COLO668 (cell line): ENCODE data around the gene TBC1D2B.
A peak's percentile ranks its signal among the peaks of the same experiment; 100 is the strongest.

ENCODE experiments used
- DNase-seq: peaks from one replicate; lab custom pipeline; 2025; ENCODE audit not compliant: unreplicated experiment; lab: John Stamatoyannopoulos, UW

TBC1D2B gene

DNA sequence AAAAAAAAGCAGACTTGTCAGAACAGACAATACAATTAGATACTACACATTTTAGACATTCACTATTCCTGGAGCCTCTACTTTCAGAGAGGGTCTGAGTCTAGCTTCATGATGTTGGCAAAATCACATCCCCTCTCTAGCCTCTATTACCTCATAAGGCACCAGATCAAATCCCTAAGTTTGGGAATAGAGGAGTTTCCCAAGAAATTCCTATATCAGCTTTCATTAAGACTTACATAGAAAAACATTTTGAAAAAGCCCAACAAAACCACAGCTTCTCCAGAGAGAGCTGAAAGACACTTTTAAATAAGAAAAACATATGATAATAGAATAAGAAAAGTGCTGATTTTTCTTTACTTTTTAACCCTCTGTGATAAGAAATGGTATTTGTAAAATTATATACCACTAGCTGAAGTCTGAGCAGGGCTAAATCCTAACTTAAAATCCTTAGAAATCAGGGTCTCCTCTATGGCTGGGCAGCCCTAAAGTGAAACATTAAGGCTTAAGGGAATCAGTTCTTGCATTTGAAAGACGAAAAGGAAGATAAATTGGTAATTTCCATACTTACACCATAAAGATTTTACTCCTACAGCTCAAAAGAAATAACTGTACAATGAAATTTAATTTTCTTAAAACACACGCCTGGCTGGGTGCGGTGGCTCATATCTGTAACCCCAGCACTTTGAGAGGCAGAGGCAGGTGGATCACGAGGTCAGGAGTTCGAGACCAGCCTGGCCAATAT, 4.3 kb downstream of the TBC1D2B start:
- no peak for DNase-seq

DNA sequence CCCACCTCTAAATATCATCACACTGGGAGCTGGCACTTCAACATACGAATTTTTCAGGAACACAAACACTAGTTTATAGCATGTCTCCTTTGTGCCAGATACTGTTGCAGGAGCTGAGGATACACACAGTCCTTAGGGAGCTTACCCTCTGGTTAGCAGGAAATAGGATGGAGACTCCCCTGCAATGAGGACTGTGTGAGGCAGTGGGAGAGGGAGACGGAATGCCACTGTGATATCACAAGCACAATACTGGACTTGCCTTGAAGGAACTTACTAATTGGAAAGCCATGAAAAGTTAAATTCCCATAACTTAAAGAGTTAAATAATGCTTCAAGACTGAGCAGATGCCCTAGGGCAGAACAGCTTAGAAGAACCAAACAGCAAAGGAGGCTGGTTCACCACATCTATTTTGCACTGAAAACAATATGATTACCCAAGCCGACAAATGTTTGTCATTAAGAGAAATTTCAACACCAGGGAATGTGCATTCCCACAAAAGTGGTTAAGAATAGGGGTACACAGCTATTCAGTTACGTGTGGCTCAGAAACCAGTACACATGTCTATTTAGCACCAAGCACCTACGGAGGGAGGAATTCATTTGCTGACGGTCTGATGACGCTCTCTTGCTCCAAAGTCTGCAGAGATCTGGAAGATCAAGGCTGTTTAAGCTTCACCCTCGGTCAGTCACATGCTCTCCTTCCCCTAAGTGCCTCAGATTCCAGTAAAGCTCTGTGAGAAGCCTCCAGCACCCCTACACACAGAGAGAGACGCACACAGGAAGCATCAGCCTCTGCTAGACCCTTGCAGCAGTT, 5.2 kb downstream of the TBC1D2B start:
- DNase-seq = no peak

DNA sequence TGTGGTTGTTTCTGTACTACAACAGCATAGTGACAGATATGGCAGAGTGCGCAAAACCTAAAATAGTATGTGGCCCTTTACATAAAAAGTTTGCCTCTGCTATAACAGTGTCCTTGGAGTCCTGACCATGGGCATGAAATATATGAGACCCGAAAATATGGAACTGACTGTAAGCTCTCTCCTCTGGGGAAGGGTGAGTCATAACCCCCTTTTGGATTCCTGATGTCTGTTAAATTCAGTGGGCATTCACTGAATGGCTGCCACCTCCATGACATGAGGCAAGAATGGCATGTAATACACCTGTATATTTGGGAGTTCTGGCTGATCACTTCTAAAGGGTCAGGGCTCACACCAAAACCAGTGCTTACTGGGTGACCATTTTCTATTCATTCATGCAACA, 6.1 kb downstream of the TBC1D2B start:
- DNase-seq = no peak

DNA sequence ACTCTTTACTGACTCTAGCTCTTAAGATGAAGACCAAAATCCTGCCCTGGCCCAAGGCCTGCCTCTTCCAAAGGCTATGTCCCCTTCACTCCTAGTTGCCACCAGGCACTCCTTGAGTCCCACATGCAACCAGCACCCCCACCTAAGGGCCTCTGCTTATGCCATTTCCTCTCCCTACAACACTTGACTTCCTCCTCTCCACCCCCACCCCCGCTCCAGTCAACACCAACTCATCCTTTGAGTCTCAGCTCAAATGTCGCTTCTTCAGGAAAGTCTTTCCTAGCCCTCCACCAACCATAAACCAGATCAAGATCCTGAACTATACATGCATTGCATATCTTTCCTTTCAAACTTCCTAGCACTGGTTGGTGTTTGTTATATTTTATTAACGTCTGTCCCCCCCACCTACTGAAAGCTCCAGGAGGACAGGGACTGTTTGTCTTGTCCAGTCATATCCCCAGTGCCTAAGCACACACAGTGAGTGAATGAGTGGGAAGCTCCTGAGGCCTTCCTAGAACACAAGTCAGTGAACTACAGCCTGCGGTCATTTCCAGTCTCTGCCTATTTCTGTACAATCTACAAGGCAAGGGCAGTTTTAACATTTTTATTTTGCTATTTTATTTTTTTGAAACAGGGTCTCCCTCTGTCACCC, 7.3 kb downstream of the TBC1D2B start:
- DNase-seq = peak; percentile 6

DNA sequence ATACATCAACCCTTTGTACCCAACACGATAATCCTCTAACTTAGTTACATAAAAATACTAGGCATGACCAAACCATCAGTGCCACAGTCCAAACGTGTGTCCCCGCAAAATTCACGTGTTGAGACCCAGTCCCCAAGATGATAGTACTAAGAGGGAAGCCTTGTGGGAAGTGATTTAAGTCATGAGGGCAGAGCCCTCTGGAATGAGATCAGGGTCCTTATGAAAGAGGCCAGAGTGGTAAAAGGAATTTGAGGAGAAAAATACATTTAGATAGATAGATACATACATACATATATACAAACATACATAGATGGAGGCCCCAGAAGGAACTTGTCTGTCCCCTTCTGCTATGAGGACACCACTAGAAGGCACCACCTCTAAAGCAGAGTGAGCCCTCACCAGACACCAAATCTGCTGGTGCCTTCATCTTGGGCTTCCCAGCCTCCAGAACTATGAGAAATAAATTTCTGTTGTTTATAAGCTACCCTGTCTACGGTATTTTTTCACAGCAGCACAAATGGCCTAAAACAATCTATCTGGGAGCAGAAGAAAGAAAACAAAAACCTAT, 8.0 kb downstream of the TBC1D2B start:
- DNase-seq = no peak

DNA sequence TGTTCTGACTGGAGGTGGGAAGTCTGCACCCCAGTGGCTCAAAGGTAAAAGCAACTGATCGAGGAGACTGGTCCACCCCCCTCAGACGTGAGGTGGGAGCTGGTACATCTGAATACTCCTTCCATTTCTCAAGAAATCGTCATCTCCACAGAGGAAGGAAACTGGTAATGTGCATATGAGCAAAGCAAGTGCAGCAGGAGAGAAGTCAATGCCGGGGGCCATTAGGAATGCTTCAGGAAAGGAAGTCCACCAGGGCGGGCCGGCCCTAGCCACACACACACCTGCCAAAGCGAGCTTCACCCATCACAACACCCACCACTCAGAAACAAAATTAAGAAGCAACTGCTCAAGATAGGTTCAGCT, 8.5 kb downstream of the TBC1D2B start:
- DNase-seq = no peak

DNA sequence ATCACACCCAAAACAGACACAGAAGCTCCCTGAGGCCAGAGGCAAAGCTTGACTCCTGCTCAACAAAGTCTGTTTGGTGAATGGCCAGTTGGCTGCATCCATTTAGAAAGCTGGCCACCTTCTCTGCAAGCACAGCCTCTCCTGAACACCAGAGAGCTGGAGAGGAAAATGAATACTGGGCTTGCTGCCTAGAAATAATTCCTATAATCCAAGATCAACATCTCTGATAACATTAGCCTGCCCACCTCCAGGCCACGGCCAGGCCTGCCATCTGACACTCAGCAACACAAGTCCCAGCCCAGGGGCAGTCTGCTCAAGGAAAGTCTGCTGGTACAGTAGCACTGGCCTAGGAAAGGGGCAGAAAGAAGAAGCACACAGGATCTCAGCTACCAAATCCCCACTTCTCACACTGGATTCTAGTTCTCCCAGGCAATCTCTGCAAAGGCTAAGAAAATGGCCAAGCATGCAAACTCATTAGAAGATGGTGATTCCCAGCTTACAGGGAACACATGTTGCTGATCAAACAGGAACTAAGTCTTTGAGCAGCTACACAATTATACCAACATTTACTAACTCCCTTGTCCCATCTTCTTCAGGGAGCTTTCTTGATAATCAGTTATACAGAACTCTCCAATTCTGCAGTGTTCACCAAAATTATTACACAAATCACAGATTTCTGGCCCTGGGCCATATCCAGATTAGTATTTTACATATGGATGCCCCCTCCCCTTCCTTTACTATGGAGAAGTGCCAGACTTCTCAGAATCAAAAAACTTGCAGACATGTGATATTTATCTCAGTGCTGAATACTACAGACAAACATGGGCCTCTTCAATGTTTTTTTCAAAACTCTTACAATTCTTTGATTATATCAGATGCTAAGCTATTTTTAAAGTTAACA, 9.9 kb downstream of the TBC1D2B start:
- no peak for DNase-seq

DNA sequence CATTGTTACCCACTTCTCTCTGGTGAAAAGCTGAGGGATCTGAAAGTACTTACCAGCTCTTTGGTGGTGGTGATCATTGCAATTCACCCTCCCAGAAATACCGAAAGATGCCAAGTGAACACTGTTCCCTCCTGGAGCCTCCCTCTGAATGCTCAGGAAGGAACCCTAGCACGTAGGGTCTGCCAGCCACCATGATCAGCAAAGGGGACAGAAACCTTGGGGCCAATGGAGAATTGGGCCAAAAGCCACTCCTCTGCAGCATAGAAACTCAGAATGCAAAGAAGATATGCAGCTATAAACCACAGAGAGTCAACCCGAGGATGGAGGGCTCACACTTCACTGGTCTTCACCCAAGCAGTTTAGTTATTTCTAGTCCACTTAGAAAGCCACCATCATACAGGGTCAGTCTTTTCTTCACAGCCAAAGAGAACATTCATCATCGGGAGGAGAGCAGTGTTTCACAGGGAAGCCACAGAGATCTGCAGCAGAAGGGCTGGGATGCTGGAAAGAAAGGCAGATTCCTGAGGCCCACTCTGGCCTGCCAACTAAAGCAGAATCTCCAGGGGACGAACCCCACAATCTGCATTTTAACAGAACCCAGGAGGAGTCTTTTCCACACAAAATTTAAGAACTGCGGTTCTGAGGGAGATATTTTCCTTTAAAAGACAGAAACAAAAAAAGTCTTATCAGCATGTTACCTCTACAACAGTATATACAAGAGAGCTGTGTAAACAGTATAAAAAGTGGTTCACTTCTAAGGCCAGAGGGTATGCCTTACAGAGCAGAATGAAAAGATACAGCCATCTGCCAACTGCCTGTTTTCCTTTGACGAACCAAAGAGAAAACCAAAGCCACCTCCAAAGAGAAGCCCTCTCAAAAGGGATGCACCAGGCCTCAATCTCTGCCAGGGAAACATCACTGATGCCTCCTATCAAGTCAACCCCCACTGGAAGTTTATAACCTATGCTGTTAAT, 11.3 kb downstream of the TBC1D2B start:
- no peak for DNase-seq

DNA sequence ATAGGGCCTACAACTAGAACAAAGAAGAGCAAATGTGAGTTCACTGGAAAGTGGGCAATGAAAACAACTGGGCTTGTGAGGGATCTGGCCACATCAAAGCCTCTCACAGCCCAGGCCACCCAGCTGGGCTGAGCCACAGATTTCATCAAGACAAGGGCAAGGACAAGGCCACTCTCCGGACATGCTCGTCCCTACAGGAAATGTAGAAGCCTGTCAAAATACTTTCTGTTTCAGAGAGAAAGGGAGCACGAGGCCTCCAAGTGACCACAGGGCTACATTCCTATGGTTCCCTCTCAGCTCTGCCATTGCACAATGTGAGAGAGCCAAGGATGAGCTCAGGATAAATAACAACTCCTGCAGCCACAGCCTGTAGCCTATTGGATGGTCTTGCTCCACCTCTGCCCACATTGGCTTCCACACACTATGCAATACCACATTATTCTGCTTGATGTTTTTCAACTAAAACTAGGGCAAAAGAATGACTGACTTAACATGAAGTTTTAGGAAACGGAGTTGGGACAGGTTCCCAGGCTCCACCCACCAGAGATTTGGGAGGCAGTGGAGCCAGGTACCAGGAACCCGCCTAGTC, 12.1 kb downstream of the TBC1D2B start:
- no peak for DNase-seq

DNA sequence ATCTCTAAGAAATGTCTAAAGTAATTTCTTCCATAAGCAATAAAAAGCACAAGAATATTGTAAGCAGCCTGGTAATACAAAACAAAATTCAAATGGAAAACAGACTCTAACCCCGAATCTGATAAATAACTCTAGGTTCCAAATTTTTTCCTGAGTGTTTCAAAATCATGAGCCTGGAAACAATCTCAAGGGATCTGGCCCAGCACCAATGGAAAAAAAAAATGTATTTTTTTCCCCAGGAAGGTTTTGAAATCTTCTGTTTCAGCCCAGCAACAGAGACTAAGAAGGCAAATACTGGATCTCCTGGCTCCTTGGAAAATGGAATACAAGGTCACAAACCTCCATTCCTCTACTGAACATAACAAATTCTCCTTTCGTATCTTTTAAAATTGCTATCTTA, 13.0 kb downstream of the TBC1D2B start:
- no peak for DNase-seq

DNA sequence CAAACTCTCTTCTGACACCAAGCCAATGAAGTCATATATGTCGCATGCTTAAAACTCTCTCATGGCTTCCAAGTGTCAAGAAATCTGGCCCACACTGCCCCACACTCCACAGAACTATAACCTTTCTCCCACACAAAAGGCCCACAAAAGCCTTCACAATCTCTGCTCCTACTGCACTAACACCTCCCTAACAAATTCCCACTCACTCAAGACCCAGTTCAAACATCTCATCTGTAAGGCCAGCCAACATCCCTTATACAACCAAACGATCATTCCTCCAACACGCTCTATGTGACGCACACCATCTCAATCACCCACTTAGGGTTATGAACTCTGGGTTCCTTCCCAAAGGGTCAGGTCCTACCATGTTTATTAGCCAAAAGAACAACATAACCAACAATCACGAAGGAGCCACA, 13.5 kb downstream of the TBC1D2B start:
- no peak for DNase-seq

DNA sequence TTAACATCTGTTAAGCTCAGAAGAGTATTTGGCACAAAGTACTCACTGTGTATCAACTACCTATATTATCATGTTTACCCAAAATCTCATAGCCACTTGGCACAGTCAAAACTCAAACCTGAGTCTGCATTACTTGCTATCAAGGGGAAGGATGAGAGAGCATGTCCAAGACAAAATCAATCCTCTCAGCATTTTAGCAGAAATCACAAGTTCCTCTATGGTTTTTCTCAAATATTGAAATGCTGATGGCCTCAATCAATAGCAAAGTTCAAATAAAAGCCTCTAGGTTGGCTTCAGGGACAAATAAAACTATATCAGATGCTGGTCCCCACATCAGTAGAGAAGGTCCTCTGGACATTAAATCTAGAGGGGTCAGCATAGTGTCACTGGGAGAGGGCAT, 14.3 kb downstream of the TBC1D2B start:
- DNase-seq = no peak

DNA sequence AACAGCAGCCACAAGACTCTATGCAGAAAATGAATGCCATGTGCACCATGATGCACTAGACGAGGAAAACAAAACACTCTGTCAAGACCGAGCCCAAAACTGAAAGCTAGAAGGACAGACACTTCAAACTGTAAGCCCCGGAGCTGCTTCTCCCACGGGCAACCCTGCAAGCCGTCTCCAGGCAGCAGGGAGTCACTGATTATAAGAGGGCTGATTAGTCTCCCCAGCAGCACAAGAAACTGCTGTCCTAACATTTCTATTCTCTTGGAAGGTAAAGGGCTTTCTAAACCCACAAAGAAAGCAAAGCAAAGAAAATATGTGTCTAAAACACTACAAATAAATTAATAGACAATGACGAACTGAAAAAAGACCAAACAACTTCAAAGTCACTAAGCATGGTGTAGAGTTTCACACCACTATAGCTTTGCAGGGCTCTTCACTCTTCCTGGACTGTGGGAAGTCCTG, 15.5 kb downstream of the TBC1D2B start:
- DNase-seq = peak; percentile 22

DNA sequence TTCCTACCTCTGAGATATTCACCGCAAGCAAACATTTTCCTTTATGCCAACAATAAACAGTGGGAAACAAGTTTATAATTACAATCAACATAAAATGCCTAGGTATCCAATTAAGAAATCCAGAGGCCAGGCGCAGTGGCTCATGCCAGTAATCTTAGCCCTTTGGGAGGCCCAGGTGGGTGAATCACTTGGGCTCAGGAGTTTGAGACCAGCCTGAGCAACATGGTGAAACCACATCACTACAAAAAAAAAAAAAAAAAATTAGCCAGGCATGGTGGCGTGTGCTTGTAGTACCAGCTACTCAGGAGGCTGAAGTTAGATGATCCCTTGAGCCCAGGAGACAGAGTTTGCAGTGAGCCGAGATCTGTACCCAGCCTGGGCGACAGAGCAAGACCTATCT, 17.3 kb downstream of the TBC1D2B start:
- DNase-seq = no peak

DNA sequence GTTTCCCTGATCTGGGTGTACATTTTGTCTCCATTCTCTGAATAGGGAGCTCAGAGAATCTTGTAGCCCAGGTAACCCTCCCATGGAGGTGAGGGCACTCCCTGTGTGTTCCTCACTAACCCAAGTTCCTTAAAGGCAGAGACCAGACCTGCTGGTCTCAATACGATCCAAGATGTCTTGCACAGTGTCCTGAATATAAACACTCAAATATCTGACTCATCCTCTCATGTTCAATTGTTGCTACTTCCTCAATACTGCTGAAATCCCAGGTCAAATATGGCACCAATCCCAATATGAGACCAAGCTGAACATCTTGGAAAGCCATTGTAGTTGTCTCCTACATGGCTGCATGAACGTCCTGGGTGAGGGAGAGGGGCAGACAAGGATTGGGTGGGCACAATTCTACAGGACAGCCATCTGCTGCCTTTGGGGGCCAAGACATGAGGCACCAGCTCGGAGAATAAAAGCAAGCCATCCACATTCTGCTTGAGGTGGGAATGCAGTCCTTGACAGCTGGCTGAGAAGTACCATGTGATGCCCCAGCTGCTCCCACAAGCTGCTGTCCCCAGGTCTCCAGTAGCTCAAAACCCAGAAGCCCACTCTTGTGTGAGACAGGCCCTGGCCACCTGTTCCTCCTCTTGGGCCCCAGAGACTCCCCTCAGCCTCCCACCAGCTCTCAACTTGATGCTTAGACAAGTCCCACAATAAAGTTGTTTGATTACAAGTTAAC, 18.2 kb downstream of the TBC1D2B start:
- DNase-seq = no peak

DNA sequence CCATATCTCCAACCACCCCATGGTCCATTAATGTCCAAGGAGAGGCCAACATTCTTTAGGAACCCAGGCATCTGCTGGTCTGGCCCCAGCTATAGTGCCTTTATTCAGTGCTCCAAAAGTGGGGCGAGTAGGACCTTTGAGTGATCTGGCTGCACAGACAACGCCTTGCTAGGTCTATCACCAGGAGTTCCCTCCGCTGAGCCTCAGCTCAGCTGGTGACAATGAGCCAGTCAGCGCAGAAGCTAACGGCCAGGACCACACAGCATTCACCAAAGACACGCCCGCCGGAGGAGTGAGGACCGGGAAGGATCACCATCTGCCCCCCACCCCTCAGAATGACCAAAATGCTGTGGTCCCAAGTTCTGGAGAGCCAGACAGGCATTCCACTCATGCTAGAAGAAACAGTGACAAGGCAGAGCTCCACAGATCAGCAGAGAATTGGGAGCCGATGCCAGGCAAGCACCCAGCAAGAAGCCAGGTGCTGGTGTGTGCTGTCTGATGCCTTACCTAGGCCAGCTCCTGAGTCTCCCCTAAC, 19.0 kb downstream of the TBC1D2B start:
- DNase-seq = no peak

DNA sequence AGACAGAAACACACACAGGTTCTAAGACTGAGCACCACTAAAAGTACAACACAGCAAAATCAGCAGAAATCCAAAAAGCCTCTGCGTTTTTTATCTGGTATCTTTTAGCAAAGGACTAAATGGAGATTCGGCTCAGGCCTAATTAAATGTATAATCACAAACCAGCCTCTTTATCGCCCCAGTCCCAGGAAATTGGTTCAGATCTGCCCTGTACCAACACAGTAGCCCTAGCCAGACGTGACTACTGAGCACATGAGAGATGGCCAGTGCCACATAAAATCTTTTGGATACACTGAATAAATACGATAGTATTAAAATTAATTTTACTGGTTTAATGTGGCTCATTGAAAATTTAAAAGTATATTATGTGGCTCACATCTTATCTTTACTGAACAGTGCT, 19.7 kb downstream of the TBC1D2B start:
- DNase-seq = no peak

DNA sequence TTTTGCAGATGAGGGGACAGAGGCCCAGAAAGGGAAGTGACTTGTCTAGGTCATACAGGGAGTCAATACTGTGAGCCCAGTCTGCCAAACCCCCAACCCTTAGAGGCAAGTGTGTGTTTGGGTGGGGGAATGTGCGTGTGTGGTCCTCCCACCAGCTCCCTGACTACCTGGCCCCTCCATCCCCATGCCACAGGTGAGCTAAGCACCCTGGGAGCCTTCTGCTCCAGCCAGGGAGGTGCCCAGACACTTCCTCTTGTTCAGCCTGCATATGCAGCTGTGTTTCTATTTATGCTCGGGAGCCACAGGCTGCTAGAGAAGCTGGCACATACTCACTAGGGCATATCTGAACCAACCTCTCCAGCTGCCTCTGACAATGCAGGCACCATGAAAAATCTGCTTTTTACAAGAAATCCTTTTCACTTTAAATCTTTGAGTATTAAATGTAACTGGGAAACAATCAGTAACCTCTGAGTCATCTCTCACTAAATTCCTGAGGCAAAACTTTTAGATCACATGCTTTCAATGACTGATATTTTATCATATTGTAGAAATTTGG, 20.7 kb downstream of the TBC1D2B start:
- DNase-seq = peak; percentile 27
